Endodermal cell (in vitro differentiated cells): ENCODE measurements around the gene IL1RAPL2. TPM values are rescaled to one million over a fixed set of nuclear protein-coding genes. Genes with fewer than 3 reads are reported as not detected.
A peak's percentile ranks its signal among the peaks of the same experiment; 100 is the strongest.

Source experiments
- DNase-seq: peaks from one replicate; pipeline ENCODE4 v3.0.0-alpha.2; 2017
- H3K27ac ChIP-seq: 2 replicates; pipeline ENCODE4 v1.5.1; 2013; ENCODE audit warnings: mild to moderate bottlenecking, low read depth, low read length, moderate library complexity
- H3K27me3 ChIP-seq: 2 replicates; pipeline ENCODE4 v1.6.1; 2013; ENCODE audit warnings: mild to moderate bottlenecking, low read length, moderate library complexity; ENCODE audit not compliant: insufficient read depth, control insufficient read depth, poor library complexity, severe bottlenecking
- H3K36me3 ChIP-seq: 2 replicates; pipeline ENCODE4 v1.7.0; 2013; ENCODE audit warnings: mild to moderate bottlenecking, low read length, moderate library complexity; ENCODE audit not compliant: control insufficient read depth, insufficient read depth
- H3K4me1 ChIP-seq: one replicate; pipeline ENCODE4 v1.7.0; 2013; ENCODE audit warnings: low read length; ENCODE audit not compliant: control insufficient read depth, insufficient read depth
- H3K4me3 ChIP-seq: 2 replicates; pipeline ENCODE4 v1.5.1; 2013; ENCODE audit warnings: mild to moderate bottlenecking, low read length, moderate library complexity
- H3K9ac ChIP-seq: 2 replicates; pipeline ENCODE4 v1.6.1; 2013; ENCODE audit warnings: mild to moderate bottlenecking, low read length, moderate library complexity; ENCODE audit not compliant: poor library complexity, severe bottlenecking; ENCODE audit errors: extremely low read depth
- H3K9me3 ChIP-seq: 2 replicates; pipeline ENCODE4 v1.6.1; 2013; ENCODE audit warnings: mild to moderate bottlenecking, low read length, moderate library complexity; ENCODE audit not compliant: control insufficient read depth
- H3K27ac Mint-ChIP-seq: 2 replicates; pipeline ENCODE4 v1.8.0; 2020; ENCODE audit warnings: mixed read lengths
- H3K27me3 Mint-ChIP-seq: 2 replicates; pipeline ENCODE4 v1.8.0; 2021; ENCODE audit warnings: mild to moderate bottlenecking, mixed read lengths; ENCODE audit not compliant: insufficient read depth
- H3K36me3 Mint-ChIP-seq: 2 replicates; pipeline ENCODE4 v1.8.0; 2020; ENCODE audit warnings: low read depth, mixed read lengths
- H3K4me1 Mint-ChIP-seq: 2 replicates; pipeline ENCODE4 v1.8.0; 2020; ENCODE audit warnings: mixed read lengths
- H3K4me3 Mint-ChIP-seq: 2 replicates; pipeline ENCODE4 v1.8.0; 2020; ENCODE audit warnings: mild to moderate bottlenecking, moderate library complexity, mixed read lengths
- H3K9me3 Mint-ChIP-seq: 2 replicates; pipeline ENCODE4 v1.8.0; 2020; ENCODE audit warnings: mild to moderate bottlenecking, mixed read lengths
- CTCF ChIP-seq: fragments of 200-600 bp; sonication (generic); conservative IDR thresholded peaks from 2 replicates; pipeline ENCODE4 v1.5.0; 2021; ENCODE audit warnings: antibody characterized with exemption, mild to moderate bottlenecking
- WGBS, 2 experiments: methylation state at CpG; one replicate each; pipeline versions ENCODE4 v1.1.5 to v1.1.7; 2013; ENCODE audit warnings: missing lambda C conversion rate in 2 of 2, mixed read lengths in 1 of 2; ENCODE audit not compliant: insufficient coverage in 1 of 2, insufficient read length in 1 of 2; 5-methylcytosine and 5-hydroxymethylcytosine counted together
- total RNA-seq, 2 donors: library from RNA; stranded (reverse); fragmentation: NEBNext Ultra II Directional in 1 of 2; extraction: Animal tissue kit (Norgen Biotek cat#: 25700) in 1 of 2; gene quantifications; 2 replicates in 1 of 2; 3 replicates in 1 of 2; pipeline ENCODE4 v1.2.1, GENCODE V29; 2021

Gene IL1RAPL2
- total RNA-seq, 2 donors from 2014 or later: 0.13 TPM; not detected in 1

GRCh38 chrX:105179644-105180043 lies 613.6 kb downstream of the IL1RAPL2 start:
- Histone ChIP-seq H3K27ac (no peak overlapping the region), H3K4me3 (no peak overlapping the region), H3K36me3 (no peaks in the 10 kb centered on the region), H3K27me3 (no peaks in the 10 kb centered on the region), H3K9me3 (no peaks in the 10 kb centered on the region), H3K4me1 (no peaks in the 10 kb centered on the region), H3K9ac (no peak overlapping the region)
- Mint-ChIP-seq H3K27me3 (no peaks in the 10 kb centered on the region), H3K4me3 (no peak overlapping the region), H3K4me1 (no peaks in the 10 kb centered on the region), H3K27ac (no peak overlapping the region), H3K36me3 (no peaks in the 10 kb centered on the region), H3K9me3 (peaks cover 54% of the 10 kb centered on the region)
- DNase-seq: no peak
- no peak for TF ChIP-seq CTCF
- WGBS, 2 experiments: 100% methylated on average over 3 of the region's 3 CpGs; no CpG with 5 or more reads in 1 of the 2 experiments

- TF ChIP-seq CTCF: no peak
- no peaks in the 10 kb centered on the region for H3K4me1 Mint-ChIP-seq
- H3K9me3 Mint-ChIP-seq: peaks cover 19% of the 10 kb centered on the region
- Histone ChIP-seq H3K9me3 (no peaks in the 10 kb centered on the region), H3K27me3 (no peaks in the 10 kb centered on the region), H3K4me3 (no peak overlapping the region), H3K4me1 (no peaks in the 10 kb centered on the region), H3K36me3 (no peaks in the 10 kb centered on the region), H3K9ac (no peak overlapping the region), H3K27ac (no peak overlapping the region)
- no peaks in the 10 kb centered on the region for H3K27me3 Mint-ChIP-seq
- no peak overlapping the region for H3K27ac Mint-ChIP-seq
- WGBS, 2 experiments: 92% methylated on average over 8 of the region's 8 CpGs; no CpG with 5 or more reads in 1 of the 2 experiments
- H3K36me3 Mint-ChIP-seq: no peaks in the 10 kb centered on the region
- H3K4me3 Mint-ChIP-seq: no peak overlapping the region
- DNase-seq: no peak
These were observed 623.1 kb downstream of the IL1RAPL2 start for GRCh38 chrX:105189093-105189492.

GRCh38 chrX:105190252-105190853 lies 624.4 kb downstream of the IL1RAPL2 start:
- H3K9me3 ChIP-seq: no peaks in the 10 kb centered on the region
- no peaks in the 10 kb centered on the region for H3K36me3 ChIP-seq
- no peak overlapping the region for H3K27ac Mint-ChIP-seq
- peaks cover 18% of the 10 kb centered on the region for H3K9me3 Mint-ChIP-seq
- H3K4me1 Mint-ChIP-seq: no peaks in the 10 kb centered on the region
- 33% methylated on average over 1 of the region's 2 CpGs; no CpG with 5 or more reads in 1 of the 2 experiments for WGBS, 2 experiments
- no peaks in the 10 kb centered on the region for H3K27me3 Mint-ChIP-seq
- H3K36me3 Mint-ChIP-seq: no peaks in the 10 kb centered on the region
- H3K27me3 ChIP-seq: no peaks in the 10 kb centered on the region
- no peak overlapping the region for H3K4me3 ChIP-seq
- H3K4me3 Mint-ChIP-seq: no peak overlapping the region
- DNase-seq: peak; percentile 73
- peak; percentile 86 for TF ChIP-seq CTCF
- no peaks in the 10 kb centered on the region for H3K4me1 ChIP-seq
- H3K9ac ChIP-seq: no peak overlapping the region
- no peak overlapping the region for H3K27ac ChIP-seq
